ENCODE data around the gene FSD1. TPM values are rescaled to one million over a fixed set of nuclear protein-coding genes. Genes with fewer than 3 reads are reported as not detected.

The FSD1 gene
- total and polyA plus RNA-seq, 9 of the 15 experiments (the other 6 are each of a cell fraction or from before 2014, with no cell fraction given) = 0.11 to 1.9 (median 0.94) TPM; not detected in 1

GRCh38 chr19:4310247-4311121 lies 6.1 kb downstream of the FSD1 start:
- ChIA-PET CTCF (ENCODE audit: low intra/inter-chr PET ratio) (no interaction called here), POLR2A (no interaction called here)
- ATAC-seq = peak; percentile 96
- peak; percentile 90 to 97 (median 96) for DNase-seq (ENCODE audit: extremely low read depth in 1 of 4, low spot score in 3 of 4)
- H3K27me3 ChIP-seq (ENCODE audit: control insufficient read depth in 2 of 2, insufficient read depth in 2 of 2, low read length in 2 of 2) = peaks cover 0 to 3% of the 10 kb centered on the region in 2 experiments; a peak in 1 of 5 replicates
- no peaks in the 10 kb centered on the region for H3K9me1 ChIP-seq (ENCODE audit: control insufficient read depth, insufficient read depth, low read length)
- no peaks in the 10 kb centered on the region for H4K20me1 ChIP-seq (replicated peaks; ENCODE audit: control insufficient read depth, insufficient read depth, low read length)
- no peaks in the 10 kb centered on the region for H3K36me3 ChIP-seq (ENCODE audit: control insufficient read depth, insufficient read depth, low read length)
- H3K4me1 ChIP-seq (replicated peaks in 1 of 2; ENCODE audit: control insufficient read depth in 2 of 2, insufficient read depth in 2 of 2, low read length in 2 of 2) = peaks cover 4 to 25% of the 10 kb centered on the region in 2 experiments
- intact Hi-C loops (cut with micrococcal nuclease) = no loop called here
- peak; percentile 99 for FAIRE-seq
- H3K79me2 ChIP-seq (ENCODE audit: control insufficient read depth, insufficient read depth, low read length) = no peaks in the 10 kb centered on the region
- BruUV-seq (replicated peaks) = no TSS peak
- no peaks in the 10 kb centered on the region for H3K9me3 ChIP-seq (replicated peaks; ENCODE audit: control insufficient read depth, insufficient read depth, low read depth, low read length)
- H3K27ac ChIP-seq (ENCODE audit: extremely low read depth, low read depth, low read length) = peak overlapping the region; percentile 70
- H3K4me2 ChIP-seq (ENCODE audit: insufficient read depth, low read length) = peak overlapping the region; percentile 82
- H3K9ac ChIP-seq (ENCODE audit: insufficient read depth in 1 of 2, low read depth in 2 of 2, low read length in 2 of 2) = peak overlapping the region; percentile 36 to 74; a peak in 3 of 4 replicates
- 3% methylated on average over 22 of the region's 22 CpGs for WGBS (ENCODE audit: insufficient coverage, low coverage, missing lambda C conversion rate)
- peak overlapping the region; percentile 98 for H2AFZ ChIP-seq (ENCODE audit: low read depth, low read length)
- peak overlapping the region; percentile 20; the same call in 1 of the 2 replicates for H3K4me3 ChIP-seq
- in situ Hi-C loops (cut with MboI) = no loop called here
- TF ChIP-seq ZNF584 (CRISPR knock-in tag; IDR thresholded peaks at IDR 0.05; ENCODE audit: low read depth) (0 out of 2 replicates have a peak, but pooled peaks have one; percentile 45), ZNF184 (CRISPR knock-in tag; IDR thresholded peaks at IDR 0.05) (no peak), FOXJ2 (tag; IDR thresholded peaks at IDR 0.05) (no peak), NCOR1 (IDR thresholded peaks at IDR 0.05) (no peak), ELF4 (CRISPR knock-in tag; IDR thresholded peaks at IDR 0.05) (no peak), PYGO2 (tag; IDR thresholded peaks at IDR 0.05) (no peak), JUN (IDR thresholded peaks at IDR 0.05; ENCODE audit: borderline replicate concordance, low read depth, low read length) (peak; percentile 67; the same call in 1 of the 2 replicates), JUN (CRISPR knock-in tag; IDR thresholded peaks at IDR 0.05; ENCODE audit: borderline replicate concordance) (peak; percentile 47; the same call in 1 of the 2 replicates), THRAP3 (IDR thresholded peaks at IDR 0.05; ENCODE audit: borderline replicate concordance) (no peak), MAZ (CRISPR knock-in tag; conservative IDR thresholded peaks at IDR 0.05 in 1 of 2, IDR thresholded peaks at IDR 0.05 in 1 of 2) (peak in 1 of 2 experiments; percentile 45; a peak in 1 of 4 replicates), RBFOX2 (IDR thresholded peaks at IDR 0.05; ENCODE audit: low read depth, low read length) (peak; percentile 84), YY1 (IDR thresholded peaks at IDR 0.05; ENCODE audit: borderline replicate concordance in 1 of 3, control insufficient read depth in 1 of 3, extremely low read depth in 1 of 3, insufficient read depth in 3 of 3, insufficient read length in 1 of 3, insufficient replicate concordance in 2 of 3, low read depth in 1 of 3, low read length in 2 of 3) (peak in 2 of 3 experiments; percentile 4 to 28), RAD51 (IDR thresholded peaks at IDR 0.05; ENCODE audit: borderline replicate concordance, low read depth) (no peak), SNIP1 (IDR thresholded peaks at IDR 0.05; ENCODE audit: low read depth) (no peak), EP300 (IDR thresholded peaks at IDR 0.05; ENCODE audit: low read length) (no peak), ZNF282 (CRISPR knock-in tag; IDR thresholded peaks at IDR 0.05) (no peak), ZKSCAN3 (CRISPR knock-in tag; IDR thresholded peaks at IDR 0.05) (no peak), SIN3A (IDR thresholded peaks at IDR 0.05; ENCODE audit: borderline replicate concordance in 2 of 2, control insufficient read depth in 1 of 2, low read depth in 2 of 2, low read length in 2 of 2) (0 out of 4 replicates have a peak, but pooled peaks of 1 of the 2 experiments have one; percentile 25), NFE2 (IDR thresholded peaks at IDR 0.05; ENCODE audit: low read depth) (no peak), PHF8 (IDR thresholded peaks at IDR 0.05; ENCODE audit: borderline replicate concordance, low read length) (peak; percentile 82; the same call in 1 of the 2 replicates)
- TF ChIP-seq, protein P1, sequence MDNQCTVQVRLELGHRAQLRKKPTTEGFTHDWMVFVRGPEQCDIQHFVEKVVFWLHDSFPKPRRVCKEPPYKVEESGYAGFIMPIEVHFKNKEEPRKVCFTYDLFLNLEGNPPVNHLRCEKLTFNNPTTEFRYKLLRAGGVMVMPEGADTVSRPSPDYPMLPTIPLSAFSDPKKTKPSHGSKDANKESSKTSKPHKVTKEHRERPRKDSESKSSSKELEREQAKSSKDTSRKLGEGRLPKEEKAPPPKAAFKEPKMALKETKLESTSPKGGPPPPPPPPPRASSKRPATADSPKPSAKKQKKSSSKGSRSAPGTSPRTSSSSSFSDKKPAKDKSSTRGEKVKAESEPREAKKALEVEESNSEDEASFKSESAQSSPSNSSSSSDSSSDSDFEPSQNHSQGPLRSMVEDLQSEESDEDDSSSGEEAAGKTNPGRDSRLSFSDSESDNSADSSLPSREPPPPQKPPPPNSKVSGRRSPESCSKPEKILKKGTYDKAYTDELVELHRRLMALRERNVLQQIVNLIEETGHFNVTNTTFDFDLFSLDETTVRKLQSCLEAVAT (IDR thresholded peaks at IDR 0.05) = no peak
